Measurements from ENCODE around the gene PKM. TPM values are rescaled to one million over a fixed set of nuclear protein-coding genes. Genes with fewer than 3 reads are reported as not detected.

Gene PKM
- total and polyA plus RNA-seq, 2 donors (not counting 1 experiment from before 2014, with no cell fraction given): 1,892 to 2,521 TPM

DNA sequence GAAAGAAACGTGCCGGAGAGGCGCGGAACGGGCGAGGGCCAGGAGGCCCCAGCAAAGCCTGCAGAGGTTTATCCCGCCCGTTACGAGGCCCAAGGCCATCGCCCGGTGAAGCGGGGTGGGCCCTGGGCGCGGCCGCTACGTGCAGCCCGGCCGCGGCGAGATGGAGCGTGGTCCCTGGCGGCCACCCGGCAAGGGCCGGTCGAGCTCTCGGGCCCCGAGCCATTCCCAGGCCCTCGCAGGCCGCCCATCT, 1.1 kb downstream of the PKM start:
- H3K9ac ChIP-seq (ENCODE audit: insufficient read depth, low read length): peak overlapping the region; percentile 89
- H3K4me3 ChIP-seq (replicated peaks in 1 of 4; ENCODE audit: control extremely low read depth in 1 of 4, insufficient read depth in 1 of 4, low read depth in 3 of 4, low read length in 4 of 4): peak overlapping the region; percentile 83 to 95 (median 86)
- no peak overlapping the region for H2AFZ ChIP-seq (ENCODE audit: low read length)
- H3K79me2 ChIP-seq (ENCODE audit: control insufficient read depth, insufficient read depth, low read length): peaks cover 58% of the 10 kb centered on the region
- no peak for DNase-seq (ENCODE audit: low read depth in 2 of 2)
- H3K36me3 ChIP-seq (ENCODE audit: control insufficient read depth, insufficient read depth, low read length): no peaks in the 10 kb centered on the region
- no peaks in the 10 kb centered on the region for H3K9me3 ChIP-seq (ENCODE audit: control insufficient read depth, insufficient read depth, low read depth, low read length)
- H3K27ac ChIP-seq (ENCODE audit: insufficient read depth, low read length): peak overlapping the region; percentile 90
- TF ChIP-seq EZH2 (IDR thresholded peaks at IDR 0.05; ENCODE audit: low read length, missing control alignments): no peak
- TF ChIP-seq, protein P1, sequence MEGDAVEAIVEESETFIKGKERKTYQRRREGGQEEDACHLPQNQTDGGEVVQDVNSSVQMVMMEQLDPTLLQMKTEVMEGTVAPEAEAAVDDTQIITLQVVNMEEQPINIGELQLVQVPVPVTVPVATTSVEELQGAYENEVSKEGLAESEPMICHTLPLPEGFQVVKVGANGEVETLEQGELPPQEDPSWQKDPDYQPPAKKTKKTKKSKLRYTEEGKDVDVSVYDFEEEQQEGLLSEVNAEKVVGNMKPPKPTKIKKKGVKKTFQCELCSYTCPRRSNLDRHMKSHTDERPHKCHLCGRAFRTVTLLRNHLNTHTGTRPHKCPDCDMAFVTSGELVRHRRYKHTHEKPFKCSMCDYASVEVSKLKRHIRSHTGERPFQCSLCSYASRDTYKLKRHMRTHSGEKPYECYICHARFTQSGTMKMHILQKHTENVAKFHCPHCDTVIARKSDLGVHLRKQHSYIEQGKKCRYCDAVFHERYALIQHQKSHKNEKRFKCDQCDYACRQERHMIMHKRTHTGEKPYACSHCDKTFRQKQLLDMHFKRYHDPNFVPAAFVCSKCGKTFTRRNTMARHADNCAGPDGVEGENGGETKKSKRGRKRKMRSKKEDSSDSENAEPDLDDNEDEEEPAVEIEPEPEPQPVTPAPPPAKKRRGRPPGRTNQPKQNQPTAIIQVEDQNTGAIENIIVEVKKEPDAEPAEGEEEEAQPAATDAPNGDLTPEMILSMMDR (conservative IDR thresholded peaks at IDR 0.05 in 1 of 2, IDR thresholded peaks at IDR 0.05 in 1 of 2; ENCODE audit: low read depth in 1 of 2, low read length in 2 of 2): no peak
- H4K20me1 ChIP-seq (ENCODE audit: control insufficient read depth, extremely low read depth, insufficient read depth, low read length): peaks cover 3% of the 10 kb centered on the region
- peaks cover 9% of the 10 kb centered on the region for H3K4me1 ChIP-seq (ENCODE audit: control insufficient read depth, extremely low read depth, insufficient read depth, low read length)
- H3K27me3 ChIP-seq (ENCODE audit: control insufficient read depth, insufficient read depth, low read length): no peaks in the 10 kb centered on the region
- H3K4me2 ChIP-seq (ENCODE audit: extremely low read depth, insufficient read depth, low read length): no peak overlapping the region

DNA sequence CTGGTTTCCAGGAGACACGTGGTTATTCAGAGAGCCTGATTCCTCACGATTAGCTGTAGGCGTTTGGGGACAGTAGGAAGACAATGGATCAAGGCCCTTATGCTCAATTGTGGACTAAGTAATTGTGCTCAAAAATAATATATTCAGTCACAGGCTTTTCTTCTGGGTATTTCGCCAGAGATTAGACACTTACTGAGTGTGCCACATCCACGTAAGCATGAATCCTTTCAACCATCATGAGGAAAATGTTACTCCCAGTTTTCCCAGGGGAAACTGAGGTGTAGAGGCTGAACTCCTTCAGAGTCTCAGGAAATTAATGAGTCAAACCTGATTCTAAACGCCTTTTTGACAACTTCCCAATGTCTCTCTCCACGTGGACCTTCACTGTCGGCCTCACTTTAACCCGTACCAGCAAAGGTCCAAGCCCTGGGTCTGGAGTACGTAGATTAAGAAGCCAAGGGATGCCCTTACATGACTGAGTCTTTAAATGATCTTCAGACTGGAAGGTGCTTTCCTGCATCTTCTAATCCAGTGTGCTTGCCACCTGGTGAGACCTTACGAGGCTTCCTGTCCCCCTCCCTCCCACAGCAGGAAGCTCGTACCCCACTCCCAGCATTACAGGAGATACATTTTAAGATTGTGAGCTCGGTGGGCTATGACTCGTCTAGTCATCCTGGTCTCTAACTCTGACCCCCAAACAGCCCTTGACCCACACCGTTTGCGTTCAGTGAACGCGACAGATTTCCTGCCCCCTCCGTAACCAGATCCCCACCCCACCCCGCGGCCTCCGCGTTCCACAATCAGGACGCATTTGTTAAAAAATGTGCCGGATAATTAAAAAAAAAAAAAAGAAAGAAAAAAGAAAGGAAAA, 1.7 kb downstream of the PKM start:
- H3K4me3 ChIP-seq (replicated peaks in 1 of 4; ENCODE audit: control extremely low read depth in 1 of 4, insufficient read depth in 1 of 4, low read depth in 3 of 4, low read length in 4 of 4): peak overlapping the region; percentile 83 to 95 (median 86)
- no peak overlapping the region for H2AFZ ChIP-seq (ENCODE audit: low read length)
- TF ChIP-seq, protein P1 (conservative IDR thresholded peaks at IDR 0.05 in 1 of 2, IDR thresholded peaks at IDR 0.05 in 1 of 2; ENCODE audit: low read depth in 1 of 2, low read length in 2 of 2): no peak
- peaks cover 3% of the 10 kb centered on the region for H4K20me1 ChIP-seq (ENCODE audit: control insufficient read depth, extremely low read depth, insufficient read depth, low read length)
- DNase-seq (ENCODE audit: low read depth in 2 of 2): peak; percentile 36 to 54
- H3K36me3 ChIP-seq (ENCODE audit: control insufficient read depth, insufficient read depth, low read length): no peaks in the 10 kb centered on the region
- H3K9ac ChIP-seq (ENCODE audit: insufficient read depth, low read length): peak overlapping the region; percentile 89
- H3K27me3 ChIP-seq (ENCODE audit: control insufficient read depth, insufficient read depth, low read length): no peaks in the 10 kb centered on the region
- peak overlapping the region; percentile 90 for H3K27ac ChIP-seq (ENCODE audit: insufficient read depth, low read length)
- H3K4me1 ChIP-seq (ENCODE audit: control insufficient read depth, extremely low read depth, insufficient read depth, low read length): peaks cover 9% of the 10 kb centered on the region
- H3K79me2 ChIP-seq (ENCODE audit: control insufficient read depth, insufficient read depth, low read length): peaks cover 62% of the 10 kb centered on the region
- peak overlapping the region; percentile 75 for H3K4me2 ChIP-seq (ENCODE audit: extremely low read depth, insufficient read depth, low read length)
- H3K9me3 ChIP-seq (ENCODE audit: control insufficient read depth, insufficient read depth, low read depth, low read length): no peaks in the 10 kb centered on the region

DNA sequence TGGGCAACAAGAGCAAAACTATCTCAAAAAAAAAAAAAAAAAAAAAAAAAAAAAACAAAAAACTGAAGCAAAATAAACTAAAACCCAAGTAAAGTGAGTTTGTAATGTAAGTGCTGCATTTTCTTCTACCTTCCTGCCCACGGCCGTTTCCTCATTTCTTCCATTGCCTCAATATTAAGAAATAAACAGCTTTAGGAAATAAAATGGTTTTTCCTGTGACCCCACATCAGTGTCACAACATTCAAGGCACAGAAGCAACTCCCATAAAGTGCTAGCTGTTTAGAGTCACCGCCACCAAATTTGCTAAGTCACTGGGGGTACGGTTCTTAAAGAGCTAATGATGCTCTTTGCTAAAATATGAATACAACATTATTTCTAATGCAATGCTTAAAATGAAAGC, 3.3 kb downstream of the PKM start:
- H3K9me3 ChIP-seq (ENCODE audit: control insufficient read depth, insufficient read depth, low read depth, low read length): no peaks in the 10 kb centered on the region
- peaks cover 3% of the 10 kb centered on the region for H4K20me1 ChIP-seq (ENCODE audit: control insufficient read depth, extremely low read depth, insufficient read depth, low read length)
- peak overlapping the region; percentile 75 for H3K4me2 ChIP-seq (ENCODE audit: extremely low read depth, insufficient read depth, low read length)
- peak overlapping the region; percentile 90 for H3K27ac ChIP-seq (ENCODE audit: insufficient read depth, low read length)
- no peak overlapping the region for H3K9ac ChIP-seq (ENCODE audit: insufficient read depth, low read length)
- H3K4me1 ChIP-seq (ENCODE audit: control insufficient read depth, extremely low read depth, insufficient read depth, low read length): peaks cover 10% of the 10 kb centered on the region
- no peak for TF ChIP-seq EZH2 (IDR thresholded peaks at IDR 0.05; ENCODE audit: low read length, missing control alignments)
- TF ChIP-seq, protein P1 (conservative IDR thresholded peaks at IDR 0.05 in 1 of 2, IDR thresholded peaks at IDR 0.05 in 1 of 2; ENCODE audit: low read depth in 1 of 2, low read length in 2 of 2): no peak
- peak overlapping the region; percentile 56 to 87 (median 84) for H3K4me3 ChIP-seq (replicated peaks in 1 of 4; ENCODE audit: control extremely low read depth in 1 of 4, insufficient read depth in 1 of 4, low read depth in 3 of 4, low read length in 4 of 4)
- no peaks in the 10 kb centered on the region for H3K27me3 ChIP-seq (ENCODE audit: control insufficient read depth, insufficient read depth, low read length)
- peaks cover 76% of the 10 kb centered on the region for H3K79me2 ChIP-seq (ENCODE audit: control insufficient read depth, insufficient read depth, low read length)
- no peak overlapping the region for H2AFZ ChIP-seq (ENCODE audit: low read length)
- H3K36me3 ChIP-seq (ENCODE audit: control insufficient read depth, insufficient read depth, low read length): peaks cover 4% of the 10 kb centered on the region
- DNase-seq (ENCODE audit: low read depth in 2 of 2): peak in 1 of 2 donors; percentile 6
